GM11168 (cell line): ENCODE results near the gene SVIL.
"Not testable (repeated sequence)": the region's sequence is repeated elsewhere in the genome, so short reads cannot be mapped to it uniquely, and the experiment has no call there.

Experiments
- in situ Hi-C: fragments of 300-500 bp; cut with MboI; formaldehyde crosslinking; loops from one replicate; pipeline ENCODE4 v1.12.0; 2022; ENCODE audit warnings: low sequenced_read_pairs; ENCODE audit not compliant: unreplicated experiment

SVIL gene

DNA sequence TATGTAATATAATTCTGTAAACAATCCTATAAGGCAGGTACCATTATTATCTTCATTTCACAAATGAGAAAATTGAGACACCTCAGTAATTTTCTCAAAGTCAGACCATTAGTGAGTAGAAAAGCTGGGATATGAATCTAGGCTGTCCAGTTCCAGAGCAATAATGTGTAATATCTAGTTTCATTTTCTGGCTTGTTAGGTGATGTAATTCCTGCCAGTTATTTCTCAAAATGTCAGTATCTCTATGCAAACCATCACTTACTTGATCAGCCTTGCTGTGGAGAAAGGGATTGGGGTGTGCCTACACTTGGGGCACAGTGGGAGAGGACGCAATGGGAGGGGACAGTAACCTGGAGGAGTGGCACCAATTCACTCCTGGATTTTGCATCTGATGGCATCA, 188.4 kb downstream of the SVIL start:
- in situ Hi-C loops = no loop called here

DNA sequence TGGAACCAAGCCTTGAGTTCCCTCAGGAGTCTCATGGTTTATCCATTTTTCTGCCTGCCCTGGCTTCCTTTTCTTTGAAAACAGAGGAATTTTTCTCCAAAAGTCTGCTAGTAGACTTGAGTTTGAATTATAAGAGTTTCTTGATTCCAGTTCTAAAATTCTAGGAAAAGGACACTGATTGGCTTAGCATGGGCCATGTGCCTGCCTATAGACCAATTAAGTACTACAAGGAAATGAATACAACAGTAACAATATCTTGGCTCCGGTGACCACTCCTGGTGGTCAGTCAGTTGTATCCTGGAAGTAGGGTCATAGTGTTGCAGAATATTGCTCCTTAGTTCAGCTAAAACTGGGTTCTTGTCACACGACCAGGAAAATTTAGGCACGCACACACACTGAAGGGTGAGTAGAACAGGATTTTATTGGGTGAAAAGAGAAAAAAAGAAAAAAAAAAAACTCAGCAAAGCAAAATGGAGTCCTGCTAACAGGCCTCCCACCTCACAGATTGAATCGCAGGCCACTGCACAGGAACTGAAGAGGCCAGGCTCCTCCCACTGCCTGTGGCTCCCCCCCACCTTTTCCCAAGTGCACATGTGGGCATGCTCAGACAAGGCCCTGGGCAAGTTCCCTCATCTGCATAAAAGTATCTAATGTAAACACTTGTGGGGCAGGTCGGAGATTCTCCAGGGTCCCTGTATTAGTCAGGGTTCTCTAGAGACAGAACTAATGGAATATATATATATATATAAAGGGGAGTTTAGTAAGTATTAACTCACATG, 190.8 kb downstream of the SVIL start:
- in situ Hi-C loops = no loop called here

DNA sequence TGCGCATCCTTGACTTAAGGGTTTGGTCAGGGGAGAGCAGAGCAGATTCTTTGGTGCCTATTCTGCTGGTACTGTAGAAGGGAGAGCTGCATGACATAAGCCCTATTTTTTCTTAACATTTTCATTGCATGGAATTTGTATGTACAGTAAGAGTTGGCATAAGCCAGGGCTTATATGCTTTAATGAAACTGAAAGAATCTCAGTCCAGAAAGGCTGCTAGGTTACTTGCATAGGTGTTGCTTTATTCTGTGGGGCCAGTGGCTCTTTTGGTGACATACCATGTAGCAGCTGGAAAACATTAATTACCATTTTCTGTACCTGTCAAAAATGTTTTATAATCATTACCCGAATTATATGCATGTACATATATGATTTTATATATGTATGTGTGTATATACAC, 193.8 kb downstream of the SVIL start:
- in situ Hi-C loops = no loop called here

DNA sequence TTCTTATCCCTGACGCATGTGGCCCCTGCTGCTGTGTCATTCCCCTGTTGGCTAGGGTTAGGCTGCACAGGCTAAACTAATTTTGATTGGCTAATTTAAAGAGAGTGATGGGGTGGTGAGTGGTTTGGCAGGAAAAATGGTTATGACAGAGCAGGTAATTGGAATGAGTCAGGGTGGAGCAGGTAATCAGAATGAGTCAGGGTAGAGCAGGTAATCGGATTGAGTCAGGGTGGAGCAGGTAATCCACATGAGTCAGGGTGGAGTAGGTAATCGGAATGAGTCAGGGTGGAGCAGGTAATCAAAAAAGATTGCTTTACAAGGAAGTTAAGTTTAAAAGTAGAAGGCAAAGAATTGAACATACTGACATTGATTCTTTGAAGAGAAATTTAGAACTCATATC, 195.8 kb downstream of the SVIL start:
- in situ Hi-C loops = not testable (repeated sequence)

- in situ Hi-C loops = no loop called here
Observed at GRCh38 chr10:29438271-29438670, 196.5 kb downstream of the SVIL start.

GRCh38 chr10:29437871-29438270, 196.9 kb downstream of the SVIL start:
- in situ Hi-C loops = no loop called here

GRCh38 chr10:29435809-29436501, 198.8 kb downstream of the SVIL start:
- in situ Hi-C loops = no loop called here

DNA sequence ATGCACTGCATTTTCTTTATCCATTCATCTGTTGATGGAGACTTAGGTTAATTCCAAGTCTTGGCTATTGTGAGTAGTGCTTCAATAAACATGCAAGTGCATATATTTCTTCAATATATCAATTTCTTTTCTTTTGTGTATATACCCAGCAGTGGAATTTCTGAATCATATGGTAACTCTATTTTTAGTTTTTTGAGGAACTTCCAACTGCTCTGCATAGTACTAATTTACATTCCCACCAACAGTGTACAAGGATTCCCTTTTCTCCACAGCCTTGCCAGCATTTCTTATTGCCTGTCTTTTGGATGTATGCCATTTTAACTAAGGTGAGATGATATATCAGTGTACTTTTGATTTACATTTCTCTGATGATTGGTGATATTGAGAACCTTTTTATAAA, 200.7 kb downstream of the SVIL start:
- in situ Hi-C loops = no loop called here

DNA sequence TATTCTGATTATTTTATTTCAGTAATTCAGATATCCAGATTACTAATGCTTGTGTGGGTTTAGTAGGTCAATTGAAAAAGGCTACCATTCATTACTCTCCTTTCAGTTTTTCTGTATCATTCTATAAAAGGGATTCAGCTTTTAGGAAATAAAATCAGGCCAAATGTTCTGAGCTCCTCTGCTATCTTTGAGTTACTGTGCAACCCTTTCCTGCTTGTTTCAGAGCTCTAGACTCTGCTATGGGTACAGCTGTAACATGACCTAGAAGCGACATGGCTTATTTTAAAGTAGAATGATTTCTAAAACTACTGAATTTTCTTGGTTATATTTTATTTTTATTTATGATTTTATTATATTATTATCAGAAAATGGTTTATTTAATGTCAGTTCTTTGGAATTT, 203.1 kb downstream of the SVIL start:
- in situ Hi-C loops = no loop called here

- in situ Hi-C loops = no loop called here
Observed at GRCh38 chr10:29430101-29430500, 204.7 kb downstream of the SVIL start.

DNA sequence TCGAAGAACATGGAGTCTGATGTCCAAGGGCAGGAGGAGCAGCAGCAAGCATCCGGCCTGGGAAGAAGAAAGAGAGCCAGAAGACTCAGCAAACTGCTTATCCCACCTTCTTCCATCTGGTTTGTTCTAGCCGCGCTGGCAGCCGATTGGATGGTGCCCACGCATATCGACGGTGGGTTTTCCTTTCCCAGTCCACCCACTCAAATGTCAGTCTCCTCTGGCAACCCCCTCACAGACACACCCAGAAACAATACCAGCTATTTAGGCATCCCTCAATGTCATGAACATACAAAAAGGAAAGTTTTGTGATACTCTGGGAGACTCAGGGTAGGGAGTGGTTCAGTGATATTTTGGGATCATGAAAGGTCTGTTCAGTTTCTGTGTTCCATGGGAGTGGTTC, 206.3 kb downstream of the SVIL start:
- in situ Hi-C loops = no loop called here

DNA sequence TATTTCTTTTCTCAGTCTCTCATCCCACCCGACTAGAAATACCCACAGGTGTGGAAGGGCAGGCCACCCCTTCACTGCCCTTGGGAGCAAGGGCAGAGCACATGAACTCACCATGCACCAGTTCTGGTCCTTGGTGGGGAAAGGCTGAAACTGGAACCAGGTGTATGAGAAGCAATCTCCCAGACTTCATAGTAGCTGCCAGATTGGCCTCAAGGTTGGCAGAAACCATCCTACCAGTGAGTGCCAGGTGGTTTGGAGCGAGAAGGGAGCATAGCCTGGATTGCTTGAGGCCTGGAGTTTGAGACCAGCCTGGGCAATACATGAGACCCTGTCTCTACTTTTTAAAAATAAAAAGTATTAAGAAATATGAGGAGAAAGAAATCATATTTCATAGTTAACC, 207.1 kb downstream of the SVIL start:
- in situ Hi-C loops = no loop called here

- in situ Hi-C loops = no loop called here
Observed at GRCh38 chr10:29426420-29426819, 208.4 kb downstream of the SVIL start.

DNA sequence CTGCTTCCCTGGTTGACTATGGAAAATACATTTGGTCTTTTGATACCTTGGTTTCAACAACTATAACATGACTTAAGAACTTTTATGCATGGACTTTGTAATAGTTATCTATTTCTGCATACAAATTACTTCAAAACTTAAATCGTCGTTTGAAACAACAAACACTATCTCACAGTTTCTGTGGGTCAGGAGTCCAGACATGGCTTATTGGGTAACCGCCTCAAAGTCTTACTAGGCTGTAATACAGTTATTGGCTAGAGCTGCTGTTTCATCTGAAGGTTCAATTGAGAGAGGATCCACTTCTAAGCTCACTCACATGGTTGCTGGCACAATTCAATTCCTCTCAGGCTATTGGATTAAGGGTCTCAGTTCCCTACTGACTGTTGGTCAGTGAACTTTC, 210.8 kb downstream of the SVIL start:
- in situ Hi-C loops = no loop called here

- in situ Hi-C loops = no loop called here
Observed at GRCh38 chr10:29420744-29421143, 214.0 kb downstream of the SVIL start.

GRCh38 chr10:29417324-29417723, 217.4 kb downstream of the SVIL start:
- in situ Hi-C loops = no loop called here

DNA sequence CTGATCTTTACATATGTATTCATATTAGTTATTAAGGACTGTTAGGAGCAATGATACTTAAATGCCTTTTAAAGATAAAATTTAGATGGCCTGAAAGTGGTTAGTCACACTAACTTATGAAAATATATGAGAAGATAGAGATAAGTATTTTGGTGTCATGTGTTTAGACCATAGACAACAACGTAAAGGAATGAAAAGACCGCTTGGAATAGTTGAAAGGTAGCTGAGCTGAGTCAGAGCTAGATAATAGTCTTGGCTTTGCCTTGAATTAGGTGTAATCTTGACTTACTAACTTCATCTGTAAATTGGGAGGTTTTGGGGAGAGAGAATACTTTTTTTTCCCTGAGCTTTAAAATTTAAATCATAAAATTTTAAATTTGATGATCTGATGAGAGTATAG, 218.9 kb downstream of the SVIL start:
- in situ Hi-C loops = no loop called here

DNA sequence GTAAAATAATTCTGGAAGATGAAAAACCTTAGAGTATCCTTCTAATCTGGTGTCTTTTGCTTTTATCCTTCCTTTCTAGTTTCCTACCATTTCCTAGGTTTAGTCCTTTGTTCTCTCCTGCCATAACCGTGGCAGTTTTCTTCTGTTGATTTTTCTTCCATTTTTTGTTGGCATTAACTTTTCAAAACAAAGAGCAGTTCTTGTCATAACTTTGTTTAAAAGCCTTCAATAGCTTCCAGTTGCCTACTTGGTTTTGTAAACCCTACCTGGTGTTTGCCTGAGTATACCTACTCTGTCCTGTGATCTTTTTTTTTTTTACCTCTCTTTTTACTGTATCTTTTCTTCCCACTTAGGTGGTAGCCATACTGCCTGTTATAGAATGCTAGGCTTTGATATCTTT, 220.3 kb downstream of the SVIL start:
- in situ Hi-C loops = no loop called here

DNA sequence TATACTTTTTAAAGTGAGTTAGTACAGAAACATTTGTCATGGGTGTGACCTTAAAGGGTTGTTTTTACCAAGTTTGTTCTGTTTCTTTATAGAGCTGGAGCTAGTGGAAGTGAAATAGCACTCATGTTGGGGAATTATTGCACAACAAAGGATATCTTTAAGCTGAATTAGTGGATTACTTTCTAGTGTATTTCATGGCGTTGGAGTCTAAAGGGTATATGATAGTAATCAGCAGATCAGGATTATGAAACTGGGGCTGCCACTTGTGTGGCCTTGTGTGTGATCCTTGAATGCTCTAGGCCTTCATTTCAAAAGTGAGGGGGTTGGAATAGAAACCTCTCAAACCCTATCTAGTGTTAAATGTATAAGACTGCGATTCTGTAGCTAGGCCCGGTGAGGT, 222.3 kb downstream of the SVIL start:
- in situ Hi-C loops = no loop called here

DNA sequence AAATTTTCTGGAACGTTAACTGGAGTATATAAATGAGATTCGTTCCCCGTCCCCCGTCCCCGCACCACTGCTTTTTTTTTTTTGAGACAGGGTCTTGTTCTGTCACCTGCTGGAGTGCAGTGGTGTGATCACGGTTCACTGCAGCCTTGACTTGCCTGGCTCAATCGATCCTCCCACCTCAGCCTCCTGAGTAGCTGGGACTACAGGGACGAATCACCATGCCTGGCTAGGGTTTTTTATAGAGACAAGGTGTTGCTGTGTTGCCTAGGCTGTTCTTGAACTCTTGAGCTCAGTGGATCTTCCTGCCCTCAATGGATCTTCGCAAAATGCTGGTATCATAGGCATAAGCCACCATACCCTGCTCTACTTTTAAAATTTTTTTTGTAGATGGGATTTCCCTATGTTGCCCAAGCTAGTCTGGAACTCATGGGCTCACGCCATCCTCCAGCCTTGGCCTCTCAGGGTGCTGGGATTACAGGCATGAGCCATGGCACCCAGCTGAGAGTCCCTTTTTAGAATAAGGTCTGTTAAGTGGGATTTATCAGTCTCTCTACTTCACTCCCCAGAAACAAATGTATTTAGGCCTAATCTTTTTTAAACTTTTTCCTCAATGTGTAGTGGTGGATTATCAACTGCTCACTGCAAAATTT, 223.0 kb downstream of the SVIL start:
- in situ Hi-C loops = no loop called here

- in situ Hi-C loops = no loop called here
Observed at GRCh38 chr10:29409241-29410054, 225.3 kb downstream of the SVIL start.
